Astrocyte of the cerebellum (primary cell): ENCODE results near the gene PLD5.
A peak's percentile ranks its signal among the peaks of the same experiment; 100 is the strongest.
"Not testable (repeated sequence)": the region's sequence is repeated elsewhere in the genome, so short reads cannot be mapped to it uniquely, and the experiment has no call there.

Source experiments
- DNase-seq: peaks from one replicate; pipeline ENCODE4 v3.0.0-alpha.2; 2011; ENCODE audit warnings: low read depth
- H3K4me3 ChIP-seq: 2 replicates; pipeline ENCODE4 v1.5.1; 2011; ENCODE audit warnings: mild to moderate bottlenecking, low read depth, low read length, moderate library complexity
- CTCF ChIP-seq: IDR thresholded peaks from 2 replicates; pipeline ENCODE4 v1.5.1; 2012; ENCODE audit warnings: low read length, low read depth, moderate library complexity, mild to moderate bottlenecking; ENCODE audit errors: missing control alignments
- in situ Hi-C: cut with HindIII; loops from 2 replicates; pipeline ENCODE4 v1.10.0; 2017; ENCODE audit warnings: low sequenced_read_pairs

Gene PLD5

GRCh38 chr1:242083742-242084141 is 440.8 kb downstream of the PLD5 start:
- no peak for DNase-seq
- no peak for TF ChIP-seq CTCF
- in situ Hi-C loops: no loop called here
- H3K4me3 ChIP-seq: no peak overlapping the region

- peak; percentile 60 for DNase-seq
Observed at GRCh38 chr1:242081446-242081845, 443.1 kb downstream of the PLD5 start.

GRCh38 chr1:242065813-242066212 is 458.7 kb downstream of the PLD5 start:
- H3K4me3 ChIP-seq: no peak overlapping the region
- in situ Hi-C loops: no loop called here
- no peak for DNase-seq
- no peak for TF ChIP-seq CTCF

More at GRCh38 chr1:242081446-242081845, 443.1 kb downstream of the PLD5 start:
- in situ Hi-C loops: no loop called here
- no peak for TF ChIP-seq CTCF
- H3K4me3 ChIP-seq: no peak overlapping the region

- DNase-seq: no peak
- in situ Hi-C loops: no loop called here
- no peak overlapping the region for H3K4me3 ChIP-seq
- TF ChIP-seq CTCF: no peak
Observed at GRCh38 chr1:242062271-242062670, 462.2 kb downstream of the PLD5 start.

GRCh38 chr1:242059976-242060375 is 464.5 kb downstream of the PLD5 start:
- TF ChIP-seq CTCF: no peak
- no peak for DNase-seq
- in situ Hi-C loops: no loop called here
- no peak overlapping the region for H3K4me3 ChIP-seq

- H3K4me3 ChIP-seq, DNase-seq, in situ Hi-C loops: not testable (repeated sequence)
Observed at GRCh38 chr1:242058582-242058981, 465.9 kb downstream of the PLD5 start.

GRCh38 chr1:242058181-242058580 is 466.3 kb downstream of the PLD5 start:
- in situ Hi-C loops, DNase-seq, H3K4me3 ChIP-seq: not testable (repeated sequence)

- in situ Hi-C loops: no loop called here
- no peak for TF ChIP-seq CTCF
- H3K4me3 ChIP-seq: no peak overlapping the region
- no peak for DNase-seq
Observed at GRCh38 chr1:242057745-242058115, 466.8 kb downstream of the PLD5 start.
